ENCODE results near the gene TTLL1.

DNA sequence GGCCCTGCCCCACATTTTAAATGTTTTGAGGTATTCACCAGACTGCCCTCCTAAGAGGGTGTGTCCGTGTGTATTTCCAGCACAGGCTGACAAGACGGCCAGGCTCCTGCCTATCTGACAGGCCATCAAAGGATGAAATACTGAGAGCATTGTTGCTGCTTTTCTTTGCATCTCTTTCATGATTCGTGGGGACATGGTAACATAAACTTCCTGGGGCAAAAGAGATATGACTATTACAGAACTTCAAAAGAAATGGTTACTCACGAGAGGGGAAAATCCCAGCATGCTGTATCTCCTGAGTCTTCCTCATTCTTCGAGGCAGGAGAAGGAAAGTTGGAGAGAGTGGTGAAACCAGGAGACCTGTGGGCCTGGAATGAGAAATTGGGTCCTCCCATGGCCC, 11.0 kb upstream of the TTLL1 start:
- TF ChIP-seq CTCF (IDR thresholded peaks at IDR 0.05) (no peak), POLR2A (IDR thresholded peaks at IDR 0.05) (no peak), POLR2AphosphoS5 (IDR thresholded peaks at IDR 0.05) (no peak), EP300 (IDR thresholded peaks at IDR 0.05) (no peak)

Data from sigmoid colon (tissue), 4 donors.